ENCODE results near the gene IVNS1ABP.

The IVNS1ABP gene

GRCh38 chr1:185284533-185285276, 32.3 kb downstream of the IVNS1ABP start:
- no peak for DNase-seq (ENCODE audit: insufficient read length, low spot score)
- no peak for TF ChIP-seq CTCF (IDR thresholded peaks at IDR 0.05; ENCODE audit: insufficient read depth, missing control alignments)
- no peak for FAIRE-seq

- no peak for TF ChIP-seq CTCF (IDR thresholded peaks at IDR 0.05; ENCODE audit: insufficient read depth, missing control alignments)
- no peak for DNase-seq (ENCODE audit: insufficient read length, low spot score)
- FAIRE-seq, result peak; percentile 61
Observed at GRCh38 chr1:185284116-185284515, 32.9 kb downstream of the IVNS1ABP start.

- no peak for TF ChIP-seq CTCF (IDR thresholded peaks at IDR 0.05; ENCODE audit: insufficient read depth, missing control alignments)
- no peak for FAIRE-seq
- no peak for DNase-seq (ENCODE audit: insufficient read length, low spot score)
Observed at GRCh38 chr1:185281245-185281644, 35.8 kb downstream of the IVNS1ABP start.

GRCh38 chr1:185280589-185280988, 36.5 kb downstream of the IVNS1ABP start:
- no peak for TF ChIP-seq CTCF (IDR thresholded peaks at IDR 0.05; ENCODE audit: insufficient read depth, missing control alignments)
- no peak for DNase-seq (ENCODE audit: insufficient read length, low spot score)
- FAIRE-seq, result no peak

- no peak for DNase-seq (ENCODE audit: insufficient read length, low spot score)
- no peak for FAIRE-seq
- TF ChIP-seq CTCF (IDR thresholded peaks at IDR 0.05; ENCODE audit: insufficient read depth, missing control alignments), result no peak
Observed at GRCh38 chr1:185279571-185279970, 37.5 kb downstream of the IVNS1ABP start.

GRCh38 chr1:185271921-185272320, 45.1 kb downstream of the IVNS1ABP start:
- TF ChIP-seq CTCF (IDR thresholded peaks at IDR 0.05; ENCODE audit: insufficient read depth, missing control alignments), result no peak
- FAIRE-seq, result peak; percentile 73
- no peak for DNase-seq (ENCODE audit: insufficient read length, low spot score)

GRCh38 chr1:185268352-185268751, 48.7 kb downstream of the IVNS1ABP start:
- TF ChIP-seq CTCF (IDR thresholded peaks at IDR 0.05; ENCODE audit: insufficient read depth, missing control alignments), result no peak
- DNase-seq (ENCODE audit: insufficient read length, low spot score) (no peak), FAIRE-seq (no peak)

Data from D721Med (cell line).